HG03060 (cell line): ENCODE measurements around the gene FAM110D.

ENCODE experiments used
- ATAC-seq: cut with Tn5 transposase; IDR thresholded peaks from one replicate; pipeline ENCODE4 v1.9.1; 2021; ENCODE audit warnings: low read depth, moderate number of reproducible peaks; ENCODE audit not compliant: unreplicated experiment

FAM110D gene

GRCh38 chr1:26160527-26161414, 1.9 kb downstream of the FAM110D start:
- no peak for ATAC-seq

GRCh38 chr1:26161415-26162219, 2.7 kb downstream of the FAM110D start:
- no peak for ATAC-seq

GRCh38 chr1:26162220-26162709, 3.4 kb downstream of the FAM110D start:
- ATAC-seq, result no peak

GRCh38 chr1:26163684-26164035, 4.8 kb downstream of the FAM110D start:
- ATAC-seq, result no peak

- ATAC-seq, result no peak
Observed at GRCh38 chr1:26164036-26164860, 5.4 kb downstream of the FAM110D start.

GRCh38 chr1:26164861-26165842, 6.3 kb downstream of the FAM110D start:
- ATAC-seq, result no peak

- ATAC-seq, result no peak
Observed at GRCh38 chr1:26166719-26167281, 7.9 kb downstream of the FAM110D start.

GRCh38 chr1:26168410-26169197, 9.7 kb downstream of the FAM110D start, which contains the start of gene C1orf232:
C1orf232 (minus strand) TSS chr1:26168963; CDS start chr1:26168499, 464 bp downstream.
- ATAC-seq, result no peak

- ATAC-seq, result no peak
Observed at GRCh38 chr1:26169198-26169554, 10.3 kb downstream of the FAM110D start.

GRCh38 chr1:26169669-26170471, 11.0 kb downstream of the FAM110D start, which contains the start of gene ZNF593:
ZNF593 (plus strand) TSS chr1:26169908; CDS start chr1:26169984, 76 bp downstream.
- ATAC-seq, result no peak

GRCh38 chr1:26170472-26170821, 11.6 kb downstream of the FAM110D start:
- ATAC-seq, result no peak

- ATAC-seq, result no peak
Observed at GRCh38 chr1:26171084-26172072, 12.5 kb downstream of the FAM110D start, which contains the start of gene ZNF593OS. ZNF593OS (minus strand) TSS chr1:26171832; CDS start chr1:26171661, 171 bp downstream.

GRCh38 chr1:26175346-26175745, 16.5 kb downstream of the FAM110D start:
- ATAC-seq, result no peak

GRCh38 chr1:26177182-26177684, 18.4 kb downstream of the FAM110D start, which contains the start of gene CNKSR1:
CNKSR1 (plus strand) TSS chr1:26177491; CDS start chr1:26177548, 57 bp downstream.
- ATAC-seq, result no peak

GRCh38 chr1:26180010-26180506, 21.2 kb downstream of the FAM110D start:
- no peak for ATAC-seq
